ENCODE results near the gene NXPE3. TPM values are rescaled to one million over a fixed set of nuclear protein-coding genes. Genes with fewer than 3 reads are reported as not detected.
"Not testable (repeated sequence)": the region's sequence is repeated elsewhere in the genome, so short reads cannot be mapped to it uniquely, and the experiment has no call there.

The NXPE3 gene
- total RNA-seq, 1 donor, result 12.4 TPM

GRCh38 chr3:101849714-101850245, 70.8 kb downstream of the NXPE3 start:
- DNase-seq (ENCODE audit: low read depth in 2 of 3, low spot score in 2 of 3), result peak in 1 of 3 donors; percentile 38

DNA sequence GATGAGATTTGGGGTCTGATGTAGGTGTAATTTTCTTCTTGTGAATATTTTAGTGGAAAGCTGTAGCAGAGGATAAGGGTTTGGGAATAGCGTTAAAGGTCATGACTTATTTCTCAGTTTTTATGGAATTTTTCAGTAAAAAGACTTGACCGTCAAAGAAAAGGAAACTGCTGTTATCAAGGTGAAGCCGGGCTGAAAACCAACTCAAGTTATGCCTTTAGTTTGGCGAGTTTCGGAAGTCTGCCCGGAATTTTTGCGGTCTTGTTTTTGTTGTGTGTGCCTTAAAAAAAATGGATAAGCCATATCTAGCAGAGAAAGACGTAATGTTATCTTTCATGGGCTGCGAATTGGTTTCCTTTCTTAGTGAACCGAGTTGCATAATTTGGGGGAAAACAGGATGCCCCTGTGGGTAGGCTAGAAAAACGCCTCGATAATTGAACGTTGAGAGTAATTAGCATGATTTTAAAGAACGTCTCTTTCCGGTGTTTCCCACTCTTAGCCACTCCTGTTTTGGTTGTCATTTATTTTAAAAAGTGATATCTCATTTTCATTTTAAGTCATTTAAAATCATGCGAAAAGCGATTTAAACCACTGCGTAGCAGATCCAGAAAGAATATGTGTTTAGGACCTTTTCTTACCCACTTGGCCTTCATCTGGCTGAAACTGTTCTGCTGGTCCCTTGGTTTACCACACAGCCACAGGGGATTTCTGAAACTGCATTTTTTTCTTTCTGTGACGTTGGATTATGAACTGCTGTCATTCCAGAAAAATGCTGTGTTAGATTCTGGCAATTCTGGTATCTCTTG, 71.4 kb downstream of the NXPE3 start:
- DNase-seq (ENCODE audit: low read depth in 2 of 3, low spot score in 2 of 3), result peak; percentile 40 to 84 (median 51)

DNA sequence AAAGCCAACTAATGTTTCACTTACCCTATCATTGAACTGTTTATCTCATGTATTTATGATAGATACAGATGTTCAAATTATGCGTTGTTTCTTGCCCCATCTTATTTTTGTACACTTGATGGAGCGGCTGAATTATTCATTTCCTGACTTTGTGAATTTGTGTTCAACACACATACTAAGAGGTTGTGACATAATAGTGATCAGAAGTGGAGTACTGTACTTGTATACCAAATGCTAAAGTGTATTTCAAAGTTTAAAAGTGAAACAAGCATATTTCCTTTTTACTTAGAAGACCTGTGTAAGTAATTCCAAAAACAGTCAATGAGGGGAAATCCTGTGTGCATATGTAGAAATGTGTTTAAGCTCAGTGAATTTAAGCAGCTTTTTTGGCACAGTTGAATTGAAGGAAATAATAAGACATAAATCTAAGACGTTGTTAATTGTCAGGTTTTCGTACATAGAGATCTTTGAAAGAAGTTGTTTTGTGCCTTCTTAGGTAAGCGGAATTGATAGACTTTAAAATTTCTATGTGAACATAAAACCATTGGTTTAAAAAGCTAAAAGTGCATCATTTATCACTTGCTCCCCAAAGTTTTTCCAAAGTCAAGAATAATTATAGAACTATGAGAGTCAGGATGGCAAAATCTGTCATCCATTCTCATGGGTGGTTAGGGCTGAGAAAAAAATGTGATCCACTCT, 72.2 kb downstream of the NXPE3 start:
- peak in 1 of 3 donors; percentile 35 for DNase-seq (ENCODE audit: low read depth in 2 of 3, low spot score in 2 of 3)

GRCh38 chr3:101851850-101852714, 73.1 kb downstream of the NXPE3 start:
- peak in 1 of 3 donors; percentile 18 for DNase-seq (ENCODE audit: low read depth in 2 of 3, low spot score in 2 of 3)

DNA sequence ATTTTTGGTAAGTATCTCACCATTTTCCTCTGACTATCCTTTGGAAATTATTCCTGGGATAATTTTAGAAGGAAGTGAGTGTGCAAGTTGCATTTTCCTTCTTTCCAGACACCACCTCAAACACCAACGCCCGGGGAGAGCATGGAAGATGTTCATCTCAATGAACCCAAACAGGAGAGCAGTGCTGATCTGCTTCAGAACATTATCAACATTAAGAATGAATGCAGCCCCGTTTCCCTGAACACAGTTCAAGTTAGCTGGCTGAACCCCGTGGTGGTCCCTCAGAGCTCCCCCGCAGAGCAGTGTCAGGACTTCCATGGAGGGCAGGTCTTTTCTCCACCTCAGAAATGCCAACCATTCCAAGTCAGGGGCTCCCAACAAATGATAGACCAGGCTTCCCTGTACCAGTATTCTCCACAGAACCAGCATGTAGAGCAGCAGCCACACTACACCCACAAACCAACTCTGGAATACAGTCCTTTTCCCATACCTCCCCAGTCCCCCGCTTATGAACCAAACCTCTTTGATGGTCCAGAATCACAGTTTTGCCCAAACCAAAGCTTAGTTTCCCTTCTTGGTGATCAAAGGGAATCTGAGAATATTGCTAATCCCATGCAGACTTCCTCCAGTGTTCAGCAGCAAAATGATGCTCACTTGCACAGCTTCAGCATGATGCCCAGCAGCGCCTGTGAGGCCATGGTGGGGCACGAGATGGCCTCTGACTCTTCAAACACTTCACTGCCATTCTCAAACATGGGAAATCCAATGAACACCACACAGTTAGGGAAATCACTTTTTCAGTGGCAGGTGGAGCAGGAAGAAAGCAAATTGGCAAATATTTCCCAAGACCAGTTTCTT, 74.2 kb downstream of the NXPE3 start:
- DNase-seq (ENCODE audit: low read depth in 2 of 3, low spot score in 2 of 3), result peak in 1 of 3 donors; percentile 7

GRCh38 chr3:101853982-101854381, 75.0 kb downstream of the NXPE3 start:
- no peak for DNase-seq (ENCODE audit: low read depth in 2 of 3, low spot score in 2 of 3)

DNA sequence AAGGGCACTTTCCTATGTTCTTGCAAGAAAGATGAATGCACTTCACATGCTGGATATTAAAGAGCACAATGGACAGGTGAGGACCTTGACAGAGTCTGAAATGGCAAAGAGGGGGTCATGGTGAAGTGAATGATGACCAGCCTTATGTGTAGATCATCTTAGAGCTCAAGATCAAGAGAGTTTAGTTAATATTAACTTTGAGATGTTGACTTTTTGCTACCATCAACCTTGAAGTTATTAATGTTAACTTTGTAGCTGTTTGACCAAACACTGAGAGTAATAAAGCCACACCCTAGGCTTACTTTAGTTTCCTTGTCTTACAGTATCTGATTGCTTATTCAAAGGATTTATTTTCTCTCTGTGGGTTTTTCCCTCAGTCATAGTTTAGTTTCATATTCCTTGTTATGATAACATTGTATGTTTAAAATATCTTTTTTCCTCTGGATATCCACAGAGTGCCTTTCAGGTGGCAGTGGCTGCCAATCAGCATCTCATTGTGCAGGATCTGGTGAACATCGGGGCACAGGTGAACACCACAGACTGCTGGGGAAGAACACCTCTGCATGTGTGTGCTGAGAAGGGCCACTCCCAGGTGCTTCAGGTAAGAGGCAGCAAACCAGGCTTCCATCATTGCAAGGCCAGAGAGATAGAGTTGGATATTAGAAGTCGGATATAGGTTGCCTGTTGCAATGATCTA, 75.7 kb downstream of the NXPE3 start:
- peak in 1 of 3 donors; percentile 8 for DNase-seq (ENCODE audit: low read depth in 2 of 3, low spot score in 2 of 3)

- DNase-seq (ENCODE audit: low read depth in 2 of 3, low spot score in 2 of 3), result peak in 1 of 3 donors; percentile 20
Observed at GRCh38 chr3:101857301-101857741, 78.3 kb downstream of the NXPE3 start.

DNA sequence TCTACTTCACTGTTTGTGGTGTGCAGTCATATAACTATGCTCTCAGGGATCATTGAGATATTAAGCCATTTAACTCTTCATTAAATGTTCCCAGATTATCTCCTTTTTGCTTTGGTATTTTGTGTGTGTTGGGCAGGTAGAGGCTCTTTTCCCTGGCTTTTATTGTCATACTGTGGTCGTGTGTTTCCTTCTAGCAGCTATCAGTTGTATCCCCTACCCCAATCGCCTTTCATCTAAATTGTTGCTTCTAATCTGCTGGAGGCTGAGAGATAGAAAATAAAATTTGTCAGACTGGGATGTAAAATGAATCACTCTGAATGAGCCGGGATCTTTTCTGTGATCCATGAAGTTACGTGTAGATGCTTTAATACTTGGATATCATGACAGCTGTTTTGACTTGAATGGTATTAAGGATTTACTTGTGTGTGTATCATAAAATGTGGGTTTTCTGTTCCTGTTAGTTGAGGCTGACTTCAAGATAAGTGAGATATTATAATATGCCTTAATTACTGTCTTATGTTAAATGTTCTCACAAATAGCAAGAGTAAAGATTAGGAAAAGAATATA, 79.5 kb downstream of the NXPE3 start:
- peak in 1 of 3 donors; percentile 21 for DNase-seq (ENCODE audit: low read depth in 2 of 3, low spot score in 2 of 3)

DNA sequence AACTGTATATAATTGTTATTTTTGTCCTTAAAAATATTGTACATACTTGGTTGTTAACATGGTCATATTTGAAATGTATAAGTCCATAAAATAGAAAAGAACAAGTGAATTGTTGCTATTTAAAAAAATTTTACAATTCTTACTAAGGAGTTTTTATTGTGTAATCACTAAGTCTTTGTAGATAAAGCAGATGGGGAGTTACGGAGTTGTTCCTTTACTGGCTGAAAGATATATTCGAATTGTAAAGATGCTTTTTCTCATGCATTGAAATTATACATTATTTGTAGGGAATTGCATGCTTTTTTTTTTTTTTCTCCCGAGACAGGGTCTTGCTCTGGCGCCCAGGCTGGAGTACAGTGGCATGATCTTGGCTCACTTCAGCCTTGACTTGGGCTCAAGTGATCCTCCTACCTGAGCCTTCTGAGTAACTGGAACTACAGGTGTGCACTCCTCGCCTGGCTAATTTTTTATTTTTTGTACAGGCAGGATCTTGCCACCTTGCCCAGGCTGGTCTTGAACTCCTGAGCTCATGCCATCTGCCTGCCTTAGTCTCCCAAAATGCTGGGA, 81.0 kb downstream of the NXPE3 start:
- DNase-seq (ENCODE audit: low read depth in 2 of 3, low spot score in 2 of 3), result no peak

DNA sequence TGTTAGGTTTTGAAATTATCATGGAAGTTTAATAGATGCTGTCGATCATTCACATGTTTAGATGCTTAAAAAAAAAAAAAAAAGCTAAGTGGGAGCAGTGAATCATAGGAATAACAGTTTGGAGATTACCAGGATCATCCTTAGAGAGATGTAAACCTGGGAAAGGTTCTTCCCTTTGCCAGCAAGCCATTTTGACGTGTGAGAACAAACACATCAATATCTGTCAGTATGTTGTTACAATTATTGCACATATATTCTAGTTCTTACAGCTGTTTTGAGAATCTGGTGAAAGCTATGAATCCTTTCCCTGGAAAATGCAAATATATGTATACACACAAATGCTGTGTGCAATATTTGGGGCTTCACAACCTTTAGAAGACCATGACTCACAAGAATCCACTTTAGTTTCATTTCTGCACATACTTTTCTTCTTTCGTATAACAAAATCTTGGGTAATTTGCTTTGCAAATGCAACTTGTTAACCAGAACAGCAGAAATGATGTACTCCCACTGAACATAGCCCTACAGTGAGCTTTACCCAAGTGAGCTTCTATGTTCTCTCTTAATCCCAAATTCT, 82.3 kb downstream of the NXPE3 start:
- DNase-seq (ENCODE audit: low read depth in 2 of 3, low spot score in 2 of 3), result peak in 1 of 3 donors; percentile 58

DNA sequence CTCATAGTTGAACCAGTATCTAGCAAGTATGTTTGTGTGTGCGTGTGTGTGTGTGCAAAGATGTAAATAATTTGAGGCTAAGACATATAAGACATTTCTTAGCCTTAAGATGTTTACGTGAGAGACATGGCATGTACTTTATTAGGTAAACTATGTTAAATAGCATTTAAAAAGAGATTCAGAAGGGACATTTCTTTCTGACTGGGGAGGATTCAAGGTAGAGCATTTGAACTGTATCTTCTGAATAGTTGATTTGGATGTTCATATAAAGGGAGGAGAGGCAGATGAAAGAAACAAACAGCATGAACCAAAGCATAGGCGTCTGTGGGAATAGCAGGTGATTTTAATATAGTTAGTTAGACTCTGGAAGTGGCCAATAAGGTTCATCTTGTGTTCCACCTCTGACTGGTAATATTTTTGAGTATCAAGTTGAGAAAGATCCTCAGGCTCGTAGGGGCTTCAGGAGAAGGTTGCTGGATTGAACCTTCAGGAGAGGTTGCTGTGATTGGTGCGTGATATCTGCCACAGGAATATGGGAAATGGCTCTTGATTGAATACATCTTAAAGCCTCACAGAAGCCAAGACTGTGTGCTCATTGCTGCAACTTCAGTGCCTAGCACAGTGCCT, 82.9 kb downstream of the NXPE3 start:
- peak in 1 of 3 donors; percentile 62 for DNase-seq (ENCODE audit: low read depth in 2 of 3, low spot score in 2 of 3)

DNA sequence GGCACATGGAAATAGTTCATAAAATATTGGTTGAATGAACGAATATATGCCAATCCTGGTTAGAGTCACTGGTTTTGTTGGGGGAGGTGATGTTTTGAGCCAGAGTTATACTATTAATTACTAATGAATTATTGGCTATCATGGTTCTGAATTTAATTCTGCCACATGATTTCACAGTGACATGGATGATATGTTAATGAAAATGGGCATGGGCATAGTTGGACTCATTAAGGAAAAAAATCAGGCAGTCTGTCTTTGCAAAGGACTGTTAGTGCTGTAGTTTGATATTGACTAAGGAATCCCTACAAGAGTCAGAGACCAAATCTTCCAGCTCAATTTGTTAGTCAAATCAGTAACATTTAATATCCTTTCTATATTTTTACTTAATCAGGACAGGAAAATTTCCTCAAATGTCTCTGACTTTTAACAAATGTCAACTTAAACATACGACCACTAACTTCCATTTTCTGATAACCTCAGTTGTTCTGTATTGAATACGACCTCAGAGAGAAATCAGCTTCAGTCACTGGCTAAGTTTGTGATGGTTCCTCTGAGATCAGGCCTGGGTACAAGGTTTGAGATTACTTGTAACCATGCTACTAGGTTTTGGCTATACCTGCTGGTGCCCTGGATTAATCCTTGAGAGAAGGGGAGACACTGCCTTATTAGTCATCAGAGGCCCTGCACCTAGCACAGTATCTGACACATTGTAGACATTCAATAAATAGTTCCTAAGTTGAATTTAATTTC, 83.6 kb downstream of the NXPE3 start:
- peak in 1 of 3 donors; percentile 49 for DNase-seq (ENCODE audit: low read depth in 2 of 3, low spot score in 2 of 3)

DNA sequence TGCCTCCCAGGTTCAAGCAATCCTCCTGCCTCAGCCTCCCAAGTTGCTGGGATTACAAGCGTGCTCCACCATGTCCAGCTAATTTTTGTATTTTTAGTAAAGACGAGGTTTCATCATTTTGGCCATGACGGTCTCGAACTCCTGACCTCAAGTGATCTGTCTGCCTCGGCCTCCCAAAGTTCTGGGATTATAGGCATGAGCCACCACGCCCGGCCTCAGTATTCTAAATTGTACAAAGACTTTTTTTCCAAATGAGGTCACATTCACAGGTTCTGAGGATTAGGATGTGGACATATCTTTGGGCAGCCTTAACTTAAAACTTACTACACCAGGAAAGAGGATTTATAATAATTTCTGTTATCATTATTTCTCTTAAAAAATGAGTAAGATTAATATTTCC, 85.9 kb downstream of the NXPE3 start:
- not testable (repeated sequence) for DNase-seq (ENCODE audit: low read depth in 2 of 3, low spot score in 2 of 3)

- DNase-seq (ENCODE audit: low read depth in 2 of 3, low spot score in 2 of 3), result peak in 1 of 3 donors; percentile 22
Observed at GRCh38 chr3:101865751-101866509, 86.9 kb downstream of the NXPE3 start.

GRCh38 chr3:101867511-101867910, 88.5 kb downstream of the NXPE3 start:
- no peak for DNase-seq (ENCODE audit: low read depth in 2 of 3, low spot score in 2 of 3)

All from hematopoietic multipotent progenitor cell (in vitro differentiated cells).